ENCODE measurements around the gene TRA2A. TPM values are rescaled to one million over a fixed set of nuclear protein-coding genes. Genes with fewer than 3 reads are reported as not detected.
A peak's percentile ranks its signal among the peaks of the same experiment; 100 is the strongest.
"Not testable (repeated sequence)": the region's sequence is repeated elsewhere in the genome, so short reads cannot be mapped to it uniquely, and the experiment has no call there.

The TRA2A gene
- total RNA-seq, 1 donor from 2014 or later = 105 TPM

DNA sequence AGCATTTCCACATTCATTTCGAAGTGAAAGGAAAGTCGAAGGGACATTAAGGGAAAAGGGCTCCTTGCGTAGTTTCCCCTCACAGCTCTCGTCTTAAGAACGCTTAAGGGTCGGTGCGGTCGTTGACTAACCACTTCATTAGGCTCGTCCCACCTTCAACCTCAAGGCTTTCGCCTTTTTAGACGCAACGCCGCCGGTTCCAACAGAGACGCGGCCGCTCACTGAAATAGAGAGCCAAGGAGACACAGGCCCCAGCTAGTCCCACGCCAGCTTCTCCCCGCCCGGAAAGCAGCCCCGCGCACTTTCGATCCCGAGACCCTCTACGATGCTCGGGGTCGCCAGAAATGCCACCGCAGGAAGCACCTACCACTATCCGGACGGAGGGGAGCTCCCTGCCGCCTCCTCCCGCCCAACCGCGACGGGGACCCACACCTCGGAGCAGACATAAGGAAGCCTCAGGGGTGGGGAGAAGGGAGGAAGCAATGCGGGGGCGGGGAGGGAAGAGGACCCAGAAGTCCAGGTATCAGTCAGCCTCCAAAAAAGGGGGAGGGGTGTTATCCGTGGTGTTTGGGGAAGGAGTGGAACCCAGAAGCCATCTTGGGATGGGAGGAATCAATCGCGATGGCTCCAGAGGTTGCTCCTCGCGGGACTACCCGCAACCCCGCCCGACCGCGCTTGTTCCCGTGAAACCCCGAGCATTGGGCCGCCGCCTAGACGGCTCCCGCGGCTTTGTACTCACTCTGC, 559 bp downstream of the TRA2A start:
- Mint-ChIP-seq H3K4me3 (ENCODE audit: low read depth) (peak overlapping the region; percentile 97), H3K9me3 (no peaks in the 10 kb centered on the region), H3K27ac (peak overlapping the region; percentile 99), H3K27me3 (ENCODE audit: low read depth) (no peaks in the 10 kb centered on the region), H3K36me3 (ENCODE audit: low read depth) (peaks cover 35% of the 10 kb centered on the region), H3K4me1 (ENCODE audit: low read depth) (peaks cover 43% of the 10 kb centered on the region)
- intact Hi-C loops (cut with micrococcal nuclease) = loop anchor here (1.0 to 5.0 kb wide), 5 partner anchors 61 to 254 kb away; partner anchors contain the start of gene IGF2BP3
- peak; percentile 40 for DNase-seq (ENCODE audit: low spot score)

- intact Hi-C loops (cut with micrococcal nuclease) = loop anchor here (2.0 to 5.0 kb wide), 4 partner anchors 64 to 253 kb away; no protein-coding TSS in a partner anchor
- DNase-seq (ENCODE audit: low spot score) = peak; percentile 35
- peaks cover 49% of the 10 kb centered on the region for H3K4me1 Mint-ChIP-seq (ENCODE audit: low read depth)
- H3K4me3 Mint-ChIP-seq (ENCODE audit: low read depth) = peak overlapping the region; percentile 97
- H3K27ac Mint-ChIP-seq = peak overlapping the region; percentile 99
- H3K27me3 Mint-ChIP-seq (ENCODE audit: low read depth) = no peaks in the 10 kb centered on the region
- H3K36me3 Mint-ChIP-seq (ENCODE audit: low read depth) = peaks cover 35% of the 10 kb centered on the region
- no peaks in the 10 kb centered on the region for H3K9me3 Mint-ChIP-seq
Observed at GRCh38 chr7:23530405-23530804, 1.4 kb downstream of the TRA2A start.

DNA sequence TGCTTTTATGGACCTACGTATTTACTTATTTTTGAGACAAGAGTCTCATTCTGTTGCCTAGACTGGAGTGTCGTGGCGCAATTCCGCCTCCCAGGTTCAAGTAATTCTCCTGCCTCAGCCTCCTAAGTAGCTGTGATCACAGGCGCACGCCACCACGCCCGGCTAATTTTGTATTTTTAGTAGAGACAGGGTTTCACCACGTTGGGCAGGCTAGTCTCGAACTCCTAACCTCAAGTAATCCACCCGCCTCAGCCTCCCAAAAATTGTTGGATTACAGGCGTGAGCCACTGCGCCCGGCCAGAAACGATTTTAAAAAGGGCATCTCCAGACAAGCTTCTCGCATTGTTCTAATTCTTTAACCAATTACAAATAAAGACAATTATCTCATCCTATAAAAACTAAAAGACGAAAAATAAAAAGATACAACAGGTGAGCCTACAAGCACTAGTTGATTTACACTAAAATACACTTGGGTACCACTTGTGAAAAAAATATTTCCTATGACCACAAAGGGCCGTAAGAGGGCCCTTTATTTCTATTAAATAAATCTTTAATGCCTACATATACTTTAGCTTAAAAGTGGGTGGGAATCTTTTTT, 2.4 kb downstream of the TRA2A start:
- Mint-ChIP-seq H3K9me3 (no peaks in the 10 kb centered on the region), H3K27me3 (ENCODE audit: low read depth) (no peaks in the 10 kb centered on the region), H3K27ac (no peak overlapping the region), H3K4me3 (ENCODE audit: low read depth) (peak overlapping the region; percentile 56), H3K36me3 (ENCODE audit: low read depth) (peaks cover 41% of the 10 kb centered on the region), H3K4me1 (ENCODE audit: low read depth) (peaks cover 58% of the 10 kb centered on the region)
- intact Hi-C loops (cut with micrococcal nuclease) = no loop called here
- no peak for DNase-seq (ENCODE audit: low spot score)

DNA sequence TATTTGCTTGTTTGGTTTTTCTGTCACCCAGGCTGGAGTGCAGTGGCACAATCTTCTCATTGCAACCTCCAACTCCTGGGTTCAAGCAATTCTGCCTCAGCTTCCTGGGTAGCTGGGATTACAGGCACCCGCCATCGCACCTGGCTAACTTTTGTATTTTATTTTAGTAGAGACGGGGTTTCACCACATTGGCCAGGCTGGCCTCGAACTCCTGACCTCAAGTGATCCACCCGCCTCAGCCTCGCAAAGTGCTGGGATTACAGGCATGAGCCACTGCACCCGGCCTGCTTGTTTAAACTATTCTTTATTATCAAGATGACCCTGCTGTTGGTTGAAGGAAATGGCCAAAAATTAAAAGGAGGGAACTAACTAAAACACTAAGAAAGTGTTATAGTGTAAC, 6.2 kb downstream of the TRA2A start:
- intact Hi-C loops (cut with micrococcal nuclease) = loop anchor here (2.0 kb wide), 1 partner anchor 13 kb away; no protein-coding TSS in a partner anchor
- H3K9me3 Mint-ChIP-seq; H3K27ac Mint-ChIP-seq; H3K4me3 Mint-ChIP-seq (ENCODE audit: low read depth); H3K27me3 Mint-ChIP-seq (ENCODE audit: low read depth); DNase-seq (ENCODE audit: low spot score): not testable (repeated sequence)
- peaks cover 69% of the 10 kb centered on the region for H3K4me1 Mint-ChIP-seq (ENCODE audit: low read depth)
- H3K36me3 Mint-ChIP-seq (ENCODE audit: low read depth) = peaks cover 65% of the 10 kb centered on the region

GRCh38 chr7:23524473-23524872, 7.3 kb downstream of the TRA2A start:
- DNase-seq (ENCODE audit: low spot score) = no peak
- intact Hi-C loops (cut with micrococcal nuclease) = no loop called here
- Mint-ChIP-seq H3K4me1 (ENCODE audit: low read depth) (peaks cover 60% of the 10 kb centered on the region), H3K36me3 (ENCODE audit: low read depth) (peaks cover 61% of the 10 kb centered on the region), H3K27me3 (ENCODE audit: low read depth) (no peaks in the 10 kb centered on the region), H3K9me3 (no peaks in the 10 kb centered on the region), H3K4me3 (ENCODE audit: low read depth) (peak overlapping the region; percentile 8), H3K27ac (peak overlapping the region; percentile 44)

GRCh38 chr7:23523486-23524075, 8.2 kb downstream of the TRA2A start:
- intact Hi-C loops (cut with micrococcal nuclease) = no loop called here
- H3K27ac Mint-ChIP-seq = no peak overlapping the region
- H3K4me3 Mint-ChIP-seq (ENCODE audit: low read depth) = no peak overlapping the region
- DNase-seq (ENCODE audit: low spot score) = no peak
- peaks cover 51% of the 10 kb centered on the region for H3K4me1 Mint-ChIP-seq (ENCODE audit: low read depth)
- H3K36me3 Mint-ChIP-seq (ENCODE audit: low read depth) = peaks cover 61% of the 10 kb centered on the region
- no peaks in the 10 kb centered on the region for H3K27me3 Mint-ChIP-seq (ENCODE audit: low read depth)
- no peaks in the 10 kb centered on the region for H3K9me3 Mint-ChIP-seq

GRCh38 chr7:23520582-23520981, 11.2 kb downstream of the TRA2A start:
- H3K27me3 Mint-ChIP-seq (ENCODE audit: low read depth) = no peaks in the 10 kb centered on the region
- DNase-seq (ENCODE audit: low spot score) = no peak
- intact Hi-C loops (cut with micrococcal nuclease) = no loop called here
- H3K4me1 Mint-ChIP-seq (ENCODE audit: low read depth) = peaks cover 34% of the 10 kb centered on the region
- H3K4me3 Mint-ChIP-seq (ENCODE audit: low read depth) = no peak overlapping the region
- H3K9me3 Mint-ChIP-seq = no peaks in the 10 kb centered on the region
- peaks cover 81% of the 10 kb centered on the region for H3K36me3 Mint-ChIP-seq (ENCODE audit: low read depth)
- no peak overlapping the region for H3K27ac Mint-ChIP-seq

- Mint-ChIP-seq H3K4me3 (ENCODE audit: low read depth) (no peak overlapping the region), H3K27ac (peak overlapping the region; percentile 7), H3K27me3 (ENCODE audit: low read depth) (no peaks in the 10 kb centered on the region), H3K9me3 (no peaks in the 10 kb centered on the region), H3K36me3 (ENCODE audit: low read depth) (peaks cover 90% of the 10 kb centered on the region), H3K4me1 (ENCODE audit: low read depth) (peaks cover 17% of the 10 kb centered on the region)
- DNase-seq (ENCODE audit: low spot score) = no peak
- intact Hi-C loops (cut with micrococcal nuclease) = no loop called here
Observed at GRCh38 chr7:23514755-23515154, 17.0 kb downstream of the TRA2A start.

GRCh38 chr7:23513746-23514145, 18.0 kb downstream of the TRA2A start:
- not testable (repeated sequence) for H3K27me3 Mint-ChIP-seq (ENCODE audit: low read depth); H3K4me3 Mint-ChIP-seq (ENCODE audit: low read depth); H3K9me3 Mint-ChIP-seq; DNase-seq (ENCODE audit: low spot score); H3K27ac Mint-ChIP-seq
- H3K36me3 Mint-ChIP-seq (ENCODE audit: low read depth) = peaks cover 90% of the 10 kb centered on the region
- H3K4me1 Mint-ChIP-seq (ENCODE audit: low read depth) = peaks cover 17% of the 10 kb centered on the region
- intact Hi-C loops (cut with micrococcal nuclease) = loop anchor here (2.0 kb wide), 1 partner anchor 13 kb away; no protein-coding TSS in a partner anchor

GRCh38 chr7:23494009-23494408, 37.8 kb downstream of the TRA2A start:
- peaks cover 6% of the 10 kb centered on the region for H3K36me3 Mint-ChIP-seq (ENCODE audit: low read depth)
- DNase-seq (ENCODE audit: low spot score) = no peak
- H3K9me3 Mint-ChIP-seq = no peaks in the 10 kb centered on the region
- intact Hi-C loops (cut with micrococcal nuclease) = no loop called here
- no peaks in the 10 kb centered on the region for H3K27me3 Mint-ChIP-seq (ENCODE audit: low read depth)
- H3K27ac Mint-ChIP-seq = no peak overlapping the region
- H3K4me3 Mint-ChIP-seq (ENCODE audit: low read depth) = no peak overlapping the region
- peaks cover 7% of the 10 kb centered on the region for H3K4me1 Mint-ChIP-seq (ENCODE audit: low read depth)

DNA sequence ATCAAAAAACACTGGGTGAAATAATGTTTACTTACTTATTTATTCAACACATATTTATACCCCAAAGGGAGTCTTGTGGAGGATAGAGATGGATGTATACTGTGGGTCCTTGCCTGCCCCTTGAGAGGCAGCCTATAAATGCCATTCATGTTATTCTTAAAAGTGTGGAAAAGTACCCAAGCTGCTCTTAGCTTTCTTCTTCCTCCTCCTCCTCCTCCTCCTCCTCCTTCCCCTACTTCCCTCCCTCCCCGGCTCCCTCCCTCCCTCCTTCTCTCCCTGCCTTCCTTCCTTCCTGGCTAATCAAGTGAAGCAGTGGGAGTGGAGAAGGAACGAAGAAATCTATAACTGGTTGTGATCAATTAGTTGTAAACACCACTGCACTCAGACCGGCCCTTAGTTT, 40.3 kb downstream of the TRA2A start:
- H3K36me3 Mint-ChIP-seq (ENCODE audit: low read depth) = no peaks in the 10 kb centered on the region
- peak overlapping the region; percentile 79 for H3K4me3 Mint-ChIP-seq (ENCODE audit: low read depth)
- H3K27ac Mint-ChIP-seq = peak overlapping the region; percentile 71

GRCh38 chr7:23490357-23491135, 41.2 kb downstream of the TRA2A start:
- peak; percentile 40 for DNase-seq (ENCODE audit: low spot score)
- H3K9me3 Mint-ChIP-seq = no peaks in the 10 kb centered on the region
- H3K27me3 Mint-ChIP-seq (ENCODE audit: low read depth) = no peaks in the 10 kb centered on the region
- intact Hi-C loops (cut with micrococcal nuclease) = no loop called here
- peak overlapping the region; percentile 79 for H3K4me3 Mint-ChIP-seq (ENCODE audit: low read depth)
- peaks cover 8% of the 10 kb centered on the region for H3K4me1 Mint-ChIP-seq (ENCODE audit: low read depth)
- no peaks in the 10 kb centered on the region for H3K36me3 Mint-ChIP-seq (ENCODE audit: low read depth)
- H3K27ac Mint-ChIP-seq = peak overlapping the region; percentile 84

More for the DNA sequence above, 40.3 kb downstream of the TRA2A start:
- no peaks in the 10 kb centered on the region for H3K9me3 Mint-ChIP-seq
- peaks cover 8% of the 10 kb centered on the region for H3K4me1 Mint-ChIP-seq (ENCODE audit: low read depth)
- H3K27me3 Mint-ChIP-seq (ENCODE audit: low read depth) = no peaks in the 10 kb centered on the region
- intact Hi-C loops (cut with micrococcal nuclease) = no loop called here
- no peak for DNase-seq (ENCODE audit: low spot score)
